Hepatic stellate cell (primary cell): Measurements from ENCODE around the gene SMIM36.
"Not testable (repeated sequence)": the region's sequence is repeated elsewhere in the genome, so short reads cannot be mapped to it uniquely, and the experiment has no call there.

Experiments used
- DNase-seq: peaks from one replicate; pipeline ENCODE4 v3.0.0; 2011; ENCODE audit warnings: low spot score

The SMIM36 gene

DNA sequence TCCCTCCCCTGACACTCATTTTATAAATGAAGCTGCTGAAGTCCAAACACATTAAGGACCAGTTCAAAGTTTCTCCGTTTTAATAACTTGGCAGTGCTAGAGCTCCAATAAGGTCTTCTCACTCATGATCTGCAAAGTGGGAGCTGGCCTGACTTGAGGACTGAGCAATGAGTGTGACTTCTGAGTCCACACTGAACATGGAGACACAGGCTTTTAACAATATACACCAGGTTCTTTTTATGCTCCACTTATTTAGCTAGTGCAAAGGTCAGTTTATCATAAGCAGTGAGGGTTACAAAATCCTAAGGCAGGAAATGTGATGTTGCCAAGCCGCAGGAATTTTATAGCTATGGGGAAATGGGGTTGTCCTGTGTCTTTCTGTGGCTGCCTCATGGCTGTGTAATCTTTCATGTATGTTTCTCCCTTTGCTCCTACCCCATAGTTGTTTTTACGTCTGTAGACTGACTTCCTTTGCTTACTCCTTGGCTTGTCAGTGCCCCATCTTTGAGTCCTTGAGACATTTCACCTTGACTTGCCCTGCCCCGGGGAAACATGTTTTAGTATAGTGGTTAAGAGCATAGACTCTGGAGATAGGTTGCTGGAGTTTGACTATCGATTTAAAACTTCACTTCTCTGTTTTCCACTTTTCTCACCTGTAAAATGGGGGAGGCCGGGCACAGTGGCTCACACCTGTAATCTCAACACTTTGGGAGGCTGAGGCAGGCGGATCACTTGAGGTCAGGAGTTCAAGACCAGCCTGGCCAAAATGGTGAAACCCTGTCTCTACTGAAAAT, 77.4 kb downstream of the SMIM36 start:
- peak; percentile 81 for DNase-seq

DNA sequence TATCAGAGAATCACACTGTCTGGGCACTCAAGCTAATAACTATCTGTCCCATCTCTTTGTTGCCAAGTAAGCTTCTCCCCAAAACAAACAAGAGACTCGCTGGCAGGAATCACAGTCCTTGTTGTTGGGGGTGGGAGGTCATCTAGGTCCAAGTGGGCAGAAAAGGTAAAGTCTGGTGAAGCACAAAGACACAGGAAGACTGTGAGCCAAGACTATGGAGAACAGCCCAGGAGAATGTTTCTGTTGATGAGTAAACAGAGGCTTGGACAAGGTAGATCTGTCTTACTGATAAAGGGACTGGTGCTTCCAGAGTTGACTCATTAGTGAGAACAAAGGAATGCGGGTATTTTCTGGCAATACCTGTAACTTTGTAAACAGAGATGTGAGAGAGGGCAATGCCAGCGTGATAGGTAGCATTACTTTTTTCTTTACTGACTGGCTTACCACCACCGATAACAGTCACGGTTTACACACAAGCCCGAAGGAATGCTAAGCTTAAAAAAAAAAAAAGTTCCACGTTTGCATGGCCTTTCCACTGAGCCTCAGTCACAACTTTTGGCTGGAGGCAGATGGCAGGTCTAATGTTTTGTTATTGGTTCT, 78.1 kb downstream of the SMIM36 start:
- DNase-seq = no peak

DNA sequence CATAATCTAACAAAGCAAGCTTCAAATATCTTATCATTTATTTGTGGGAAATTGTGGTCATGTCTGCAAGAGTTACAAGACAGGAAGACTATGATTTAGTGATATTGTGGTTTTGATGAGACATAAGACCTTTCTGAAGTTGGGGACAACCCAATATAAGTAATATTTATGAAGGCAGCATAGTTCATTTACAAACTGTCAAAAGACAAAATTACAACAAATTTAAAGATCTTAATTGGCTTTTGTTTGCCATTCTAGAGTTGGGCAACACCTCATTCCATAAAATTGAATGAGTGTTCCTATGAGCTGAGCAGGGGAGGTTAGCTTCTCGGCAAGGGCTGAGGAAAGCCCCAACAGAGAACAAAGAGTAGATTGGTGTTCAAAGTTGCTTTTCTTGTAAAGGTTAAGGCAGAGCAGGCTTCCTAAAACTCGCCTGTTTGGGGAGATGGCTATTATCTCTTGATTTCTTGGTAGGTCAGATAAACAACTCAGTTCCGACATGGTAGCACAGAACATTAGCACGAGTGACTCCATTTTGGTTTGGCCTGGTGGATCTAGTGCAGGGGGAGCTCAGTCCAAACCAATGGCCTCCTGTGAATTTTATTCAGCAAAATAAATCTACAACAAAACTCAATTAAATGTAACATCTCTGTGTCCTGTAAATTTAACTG, 78.8 kb downstream of the SMIM36 start:
- no peak for DNase-seq

DNA sequence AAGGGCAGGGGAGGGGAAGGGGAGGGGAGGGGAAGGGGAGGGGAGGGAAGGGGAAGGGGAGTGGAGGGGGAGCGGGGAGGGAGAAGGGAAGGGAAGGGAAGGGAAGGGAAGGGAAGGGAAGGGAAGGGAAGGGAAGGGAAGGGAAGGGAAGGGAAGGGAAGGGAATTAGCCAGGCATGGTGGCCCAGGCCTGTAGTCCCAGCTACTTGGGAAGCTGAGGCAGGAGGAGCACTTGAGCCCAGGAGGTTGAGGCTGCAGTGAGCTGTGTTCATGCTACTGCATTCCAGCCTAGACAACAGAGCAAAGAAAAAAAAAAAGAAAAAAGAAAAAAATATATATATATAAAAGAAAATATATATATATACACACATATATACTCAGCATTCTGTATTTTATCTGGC, 79.3 kb downstream of the SMIM36 start:
- not testable (repeated sequence) for DNase-seq

DNA sequence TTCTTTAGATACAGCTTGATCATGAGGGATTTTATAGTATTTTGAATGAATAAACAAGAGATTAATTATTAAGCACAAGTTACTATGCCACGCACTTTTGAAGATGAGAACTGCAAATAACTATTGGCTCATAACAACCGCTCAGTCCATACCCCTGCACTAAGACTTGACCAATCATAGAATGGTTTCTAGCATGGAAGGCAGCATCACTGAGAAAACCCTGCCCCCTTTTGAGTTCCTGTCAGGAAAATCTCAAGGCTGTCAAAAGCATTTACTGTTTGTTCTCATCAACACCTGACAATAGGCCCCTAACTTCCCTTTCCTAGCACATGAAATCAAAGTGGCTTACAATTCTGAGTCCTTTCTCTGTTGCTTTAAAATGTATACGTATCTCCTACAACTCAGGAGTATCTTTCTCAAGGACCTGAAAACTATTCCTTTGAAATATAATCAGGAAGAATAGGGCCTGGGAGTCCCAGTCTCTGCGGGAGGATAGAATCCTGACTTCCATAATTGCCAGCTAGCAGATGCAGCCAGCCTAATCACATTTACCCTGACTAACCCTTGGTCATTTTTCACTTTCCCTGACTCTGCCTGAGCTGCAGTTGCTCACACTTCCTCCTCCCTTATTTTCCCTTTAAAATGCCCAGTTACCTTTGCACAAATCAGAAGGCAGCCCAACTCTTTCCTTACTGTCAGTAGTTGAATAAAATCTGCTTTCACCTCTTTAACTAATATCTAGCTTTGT, 80.5 kb downstream of the SMIM36 start:
- DNase-seq = no peak

DNA sequence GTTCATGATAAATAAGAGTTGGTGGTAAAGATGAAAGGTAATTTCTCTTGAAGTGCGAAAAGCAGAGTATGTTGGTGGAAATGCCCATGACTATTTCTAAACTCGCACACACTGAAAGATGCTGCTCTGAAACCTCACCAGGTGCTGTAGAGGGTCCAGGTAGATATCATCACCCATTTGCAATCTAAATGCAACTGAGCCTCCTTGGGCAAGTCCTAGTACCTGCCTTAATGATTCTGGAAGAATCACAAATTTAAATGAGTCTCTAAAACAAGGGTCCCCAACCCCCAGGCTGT, 83.7 kb downstream of the SMIM36 start:
- no peak for DNase-seq

DNA sequence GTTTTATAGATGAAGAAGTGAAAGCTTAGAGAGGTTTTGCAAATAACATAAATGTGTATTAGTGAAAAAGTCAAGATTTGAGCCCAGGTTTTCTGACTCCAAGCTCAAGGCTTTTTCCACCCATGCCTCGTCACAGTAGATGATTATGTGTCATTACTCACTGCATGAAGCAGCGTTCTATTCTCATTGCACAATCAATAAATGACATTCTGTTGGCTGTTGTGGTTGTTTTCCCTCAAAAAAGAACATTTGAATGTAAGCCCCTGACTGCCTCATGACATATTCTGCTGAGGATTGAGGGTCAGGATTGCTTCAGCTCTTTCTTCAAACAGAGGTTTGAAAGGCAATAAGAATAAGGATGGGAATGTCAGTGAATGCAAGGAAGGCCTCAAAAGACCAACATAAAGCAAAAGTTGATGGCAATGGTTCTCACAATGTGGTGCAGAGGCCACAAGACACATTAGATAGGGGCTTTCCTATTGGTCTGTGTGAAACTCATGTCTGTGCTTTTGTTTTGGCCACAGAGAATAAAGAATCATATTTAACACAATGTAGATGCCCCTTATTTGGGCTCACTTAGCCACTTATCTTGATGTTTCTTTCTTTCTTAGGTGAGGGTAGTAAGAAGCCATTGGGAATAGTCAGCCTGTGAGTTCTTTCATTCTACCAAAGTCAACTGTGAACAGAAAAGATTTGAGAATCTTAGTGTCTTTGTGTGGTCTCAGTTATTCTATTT, 84.2 kb downstream of the SMIM36 start:
- no peak for DNase-seq

DNA sequence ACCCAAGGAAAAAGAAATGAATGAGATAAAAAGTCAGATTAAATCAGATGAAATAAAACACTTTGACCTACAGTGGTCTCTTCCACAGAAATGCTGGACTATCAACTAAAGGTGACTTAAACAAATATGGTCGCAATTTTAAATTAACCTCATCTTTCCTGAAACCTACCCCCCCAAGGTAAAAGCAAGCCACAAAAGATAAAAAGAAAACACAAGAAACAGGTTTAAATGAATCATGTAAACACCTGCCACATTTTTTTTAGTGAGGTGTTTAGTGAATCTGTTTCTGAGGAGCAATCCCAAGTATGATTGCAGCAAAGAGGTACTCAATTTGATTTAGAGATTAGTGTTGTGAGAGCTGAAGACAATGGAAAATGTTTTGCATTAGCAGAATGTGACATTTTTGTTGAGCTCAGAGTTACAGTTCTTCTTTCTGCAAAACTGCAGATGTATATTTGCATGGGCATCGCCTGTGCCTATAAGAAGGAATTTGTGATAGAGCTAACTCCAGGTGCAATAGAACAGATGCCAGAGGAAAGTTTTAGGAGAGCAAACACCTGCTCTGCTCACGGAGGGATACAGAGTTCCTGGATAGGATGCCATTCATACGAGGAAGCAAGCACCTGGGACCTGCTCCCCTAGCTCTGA, 86.2 kb downstream of the SMIM36 start:
- DNase-seq = no peak

DNA sequence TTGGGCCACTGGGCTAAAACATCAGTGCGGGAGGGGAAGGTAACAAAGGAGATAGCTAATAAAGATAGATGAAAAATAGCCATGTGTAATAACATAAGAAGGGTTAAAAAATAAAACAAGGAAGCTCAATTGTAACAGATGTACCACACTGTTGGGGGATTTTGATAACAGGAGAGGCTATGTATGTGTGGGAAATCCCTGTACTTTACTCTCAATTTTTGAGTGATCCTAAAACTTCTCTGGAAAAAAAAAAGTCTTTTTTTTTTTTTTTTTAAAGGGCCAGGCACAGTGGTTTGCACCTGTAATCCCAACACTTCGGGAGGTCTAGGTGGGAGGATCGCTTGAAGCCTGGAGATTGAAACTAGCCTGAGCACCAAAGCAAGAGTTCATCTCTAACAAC, 87.7 kb downstream of the SMIM36 start:
- no peak for DNase-seq

DNA sequence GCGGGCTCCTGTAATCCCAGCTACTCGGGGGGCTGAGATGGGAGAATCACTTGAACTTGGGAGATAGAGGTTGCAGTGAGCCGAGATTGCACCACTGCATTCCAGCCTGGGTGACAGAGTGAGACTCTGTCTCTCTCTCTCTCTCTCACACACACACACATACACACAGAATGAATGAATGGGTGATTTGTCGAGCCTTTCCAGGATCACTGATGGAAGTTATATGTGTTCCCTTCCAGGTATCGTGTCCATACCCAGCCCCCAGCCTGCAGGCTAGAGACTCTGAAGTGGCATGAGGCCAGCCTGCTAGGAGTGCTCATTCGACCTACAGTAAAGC, 88.5 kb downstream of the SMIM36 start:
- not testable (repeated sequence) for DNase-seq

DNA sequence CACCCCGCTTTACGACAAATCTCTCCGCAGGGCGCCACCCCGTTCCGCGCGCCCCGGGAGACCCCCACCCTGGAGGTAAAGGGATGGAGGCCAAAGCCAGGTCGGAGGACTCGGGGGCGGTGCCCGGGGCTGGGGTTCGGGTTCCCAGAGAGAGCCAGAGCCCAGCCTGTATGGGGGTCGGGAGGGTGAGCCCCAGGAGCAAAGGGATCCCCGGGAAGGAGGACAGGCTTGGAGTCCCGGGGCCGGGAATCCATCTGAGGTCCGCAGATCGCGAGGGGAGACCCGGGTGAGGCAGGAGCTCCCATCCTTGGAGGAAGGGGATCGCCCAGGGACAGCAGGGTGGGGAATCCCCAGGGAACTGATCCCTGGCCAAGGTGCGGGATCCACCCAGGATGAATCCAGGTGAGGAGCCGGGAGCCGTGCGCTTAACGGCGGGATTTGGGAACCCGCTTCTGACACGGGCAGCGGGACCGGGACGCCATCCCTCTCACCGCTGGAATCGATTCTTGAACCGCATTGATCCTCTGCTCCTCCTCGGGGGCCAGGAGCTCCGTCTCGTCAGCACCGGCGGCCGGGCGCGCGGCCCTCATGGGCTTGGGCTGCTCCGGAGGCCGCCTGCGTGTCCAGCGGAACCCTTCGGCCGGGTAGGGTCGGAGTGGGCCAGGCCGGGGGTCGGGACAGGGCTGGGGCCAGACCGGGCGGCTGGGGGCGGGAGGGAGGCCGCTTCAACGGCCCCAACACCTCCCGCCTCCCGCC, 89.9 kb downstream of the SMIM36 start, which contains the start of gene MMD:
Gene MMD, minus strand, starts transcription at position 657 of the 756 bp plus-strand sequence. Its CDS starts 140 bp downstream, at position 517.
- DNase-seq = peak; percentile 44

DNA sequence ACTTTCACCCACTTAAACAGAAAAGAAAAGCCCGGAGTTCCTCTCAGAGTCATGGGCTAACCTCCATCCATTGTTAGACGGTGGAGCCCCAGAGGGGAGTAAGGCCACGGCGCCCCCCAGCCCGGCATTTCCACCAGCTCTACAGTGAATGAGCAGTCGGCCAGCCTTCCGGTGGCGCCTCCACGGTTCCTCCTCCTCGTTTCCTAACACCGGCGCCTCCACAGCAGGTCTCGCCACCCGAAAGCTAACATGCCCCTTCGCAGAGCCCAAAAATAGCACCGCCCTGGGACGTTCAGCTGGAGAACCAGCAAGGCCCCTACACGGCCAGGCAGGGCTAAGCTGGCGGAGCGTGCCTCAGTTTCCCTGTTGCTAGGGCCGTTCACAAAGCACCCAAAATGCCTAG, 90.5 kb downstream of the SMIM36 start:
- DNase-seq = no peak

DNA sequence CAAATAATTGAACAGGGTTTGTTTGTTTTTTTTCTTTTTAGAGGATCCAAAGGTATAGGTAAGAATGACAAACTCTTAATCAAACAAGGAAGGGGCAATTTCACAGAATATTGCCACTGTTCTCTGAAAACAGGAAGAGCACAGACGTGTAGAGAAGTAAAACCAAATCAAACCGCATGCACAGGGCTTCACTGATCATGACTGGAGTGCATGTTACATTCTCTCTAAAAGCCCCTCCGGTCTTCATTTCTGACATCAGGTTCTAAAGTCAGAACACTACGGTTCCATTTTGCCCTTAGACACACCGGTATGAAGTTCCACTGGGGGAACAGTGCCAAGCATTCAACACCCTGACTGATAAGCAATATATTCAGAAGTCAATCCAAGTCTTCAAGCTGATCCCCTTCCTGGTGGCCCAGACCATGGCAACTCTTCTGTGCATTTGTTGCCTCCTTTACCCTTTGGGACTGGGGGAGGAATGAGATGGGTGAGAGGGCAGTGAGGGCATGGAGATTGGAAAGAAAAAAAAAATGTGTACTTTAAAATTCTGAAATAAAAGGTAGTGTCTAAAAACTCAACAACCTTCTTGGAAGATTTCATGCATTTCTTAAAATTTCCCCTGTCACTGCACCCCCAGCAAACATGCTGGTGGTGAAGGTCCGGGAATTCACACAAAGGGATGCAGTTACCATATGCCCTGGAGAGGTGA, 91.0 kb downstream of the SMIM36 start:
- DNase-seq = no peak

DNA sequence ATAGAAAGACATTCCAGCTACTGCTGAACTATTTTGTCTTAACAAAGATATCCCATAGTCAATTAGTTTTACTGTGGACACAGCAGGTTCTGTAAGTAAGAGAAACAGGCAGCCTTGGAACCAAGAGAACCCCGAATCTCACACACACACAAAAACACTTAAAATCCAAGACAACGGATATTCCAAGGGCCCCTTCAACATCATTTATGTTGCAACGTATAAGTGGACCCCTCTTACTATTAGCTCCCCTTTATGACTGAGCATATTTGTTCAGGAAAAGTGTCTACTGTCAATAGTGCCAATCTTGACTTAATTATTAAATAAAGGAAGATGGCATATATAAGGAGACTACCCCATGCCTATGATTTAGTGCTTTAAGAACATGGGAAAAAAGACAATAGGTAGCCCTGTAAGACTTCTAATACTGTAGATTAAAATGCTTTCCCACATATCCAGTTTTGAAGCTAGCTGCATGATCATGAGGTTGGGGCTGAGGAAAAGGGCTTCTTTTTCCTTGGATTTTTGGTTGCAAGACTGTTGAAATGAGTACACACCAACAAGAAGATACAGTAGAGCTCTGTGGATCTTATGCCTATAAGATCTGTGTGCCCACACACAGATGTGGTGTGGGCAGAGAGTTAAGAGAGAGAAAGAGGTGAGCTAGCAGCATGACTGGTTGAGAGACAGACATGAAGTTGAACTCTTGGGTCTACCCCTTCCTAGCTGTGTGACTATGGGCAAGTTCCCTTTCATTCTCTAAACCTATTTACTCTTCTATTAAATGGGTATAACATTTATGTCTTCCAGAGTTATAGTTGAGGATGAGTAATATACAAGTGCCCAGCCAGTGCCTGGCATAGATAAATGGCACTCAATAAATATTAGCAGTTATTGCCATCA, 92.6 kb downstream of the SMIM36 start:
- no peak for DNase-seq

DNA sequence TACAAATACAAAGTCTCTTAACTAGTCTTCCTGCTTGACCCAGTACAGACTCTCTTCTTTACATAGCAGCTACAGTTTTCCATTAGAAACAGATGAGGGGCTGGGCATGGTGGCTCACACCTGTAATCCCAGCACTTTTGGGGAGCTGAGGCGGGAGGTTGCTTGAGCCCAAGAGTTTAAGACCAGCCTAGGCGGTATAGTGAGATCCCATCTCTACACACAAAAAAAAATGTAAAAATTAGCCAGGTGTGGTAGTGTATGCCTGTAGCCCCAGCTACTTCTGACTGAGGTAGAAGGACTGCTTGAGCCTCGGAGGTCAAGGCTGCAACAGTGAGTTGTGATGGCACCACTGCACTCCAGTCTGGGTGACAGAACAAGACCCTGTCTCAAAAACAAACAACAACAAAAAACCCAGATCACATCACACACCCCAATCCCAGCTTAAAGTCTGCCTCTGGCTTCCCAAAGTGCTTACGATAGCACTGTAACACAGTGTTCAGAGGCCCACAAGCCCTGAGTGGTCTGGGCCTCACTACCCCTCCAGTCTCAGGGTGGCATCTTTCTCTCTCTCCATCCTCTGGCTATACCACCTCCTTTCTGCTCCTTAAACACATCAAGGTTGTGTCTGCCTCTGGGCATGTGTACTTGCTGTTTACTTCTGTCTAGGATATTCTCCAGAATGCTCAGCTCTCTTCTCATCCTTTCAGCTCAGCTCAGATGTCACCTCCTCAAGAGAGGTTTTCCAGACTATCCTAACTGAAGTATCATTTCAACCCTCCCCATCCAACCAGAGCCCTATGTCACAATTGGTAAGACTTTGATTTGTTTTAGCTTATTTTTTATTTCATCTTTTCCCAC, 93.6 kb downstream of the SMIM36 start:
- DNase-seq = no peak

DNA sequence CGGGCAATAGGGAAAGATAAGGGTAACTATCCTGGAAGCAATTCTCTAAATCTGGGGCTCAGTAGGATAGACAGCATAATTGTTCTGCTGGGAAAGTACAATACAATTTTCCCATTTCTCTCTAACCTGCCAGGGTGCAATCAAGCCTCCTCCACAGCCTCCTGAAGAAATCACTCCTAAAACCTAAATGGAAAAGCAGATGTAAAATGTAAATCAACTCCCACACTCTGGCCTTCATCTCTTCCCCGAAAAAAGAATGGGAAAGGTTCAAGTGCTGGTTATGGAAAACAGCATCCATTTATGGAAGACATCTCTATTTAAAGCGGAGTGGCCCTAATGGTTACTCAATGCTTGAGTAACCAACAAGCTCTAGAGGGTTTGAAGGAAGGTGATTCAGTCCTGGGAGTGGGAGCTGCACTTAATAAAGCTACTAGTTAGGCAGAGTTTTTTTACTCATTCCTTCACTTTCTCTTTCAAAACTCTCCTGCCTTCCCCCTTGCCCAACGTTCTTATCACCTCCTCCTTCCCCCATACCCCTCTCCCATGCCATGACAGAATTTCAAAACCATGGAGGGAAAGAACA, 94.7 kb downstream of the SMIM36 start:
- no peak for DNase-seq

DNA sequence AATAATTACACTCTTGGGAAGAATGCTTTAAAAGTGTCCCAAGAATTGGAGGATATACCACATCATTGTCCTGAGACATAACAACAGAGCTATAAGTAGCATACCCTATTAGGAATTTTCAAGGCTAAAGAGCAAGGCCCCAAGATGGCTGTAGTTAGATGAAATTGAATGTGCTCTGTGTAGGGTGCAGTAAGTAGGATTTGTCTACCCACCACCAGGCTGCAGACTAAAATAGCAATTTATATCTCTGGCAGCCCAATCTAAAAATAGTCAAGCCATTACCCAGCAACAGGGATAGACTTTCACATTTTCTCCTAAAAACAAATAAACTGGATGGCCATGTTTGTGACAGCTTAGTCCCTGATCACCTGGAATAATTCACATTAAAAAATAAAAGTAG, 95.3 kb downstream of the SMIM36 start:
- no peak for DNase-seq

DNA sequence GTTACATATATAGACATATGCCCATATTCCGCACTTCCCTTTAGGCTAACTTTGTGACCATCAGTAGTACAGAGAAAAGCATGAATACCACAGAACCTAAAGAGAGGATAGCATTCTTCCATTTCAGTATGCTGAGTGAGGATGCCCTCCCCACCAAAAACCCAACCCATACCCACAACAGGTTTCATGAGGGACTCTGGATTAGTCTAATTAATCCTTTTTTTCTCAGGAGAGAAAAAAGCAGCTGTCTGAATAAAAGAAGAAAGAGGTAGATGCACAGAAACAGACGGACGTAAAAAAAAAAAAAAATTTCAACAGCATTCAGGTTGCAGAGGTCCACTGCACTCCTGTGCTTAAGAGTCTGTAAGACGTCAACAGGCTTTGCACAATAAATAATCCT, 96.3 kb downstream of the SMIM36 start:
- DNase-seq = no peak
